Measurements from ENCODE around the gene CLEC7A.

Gene CLEC7A

DNA sequence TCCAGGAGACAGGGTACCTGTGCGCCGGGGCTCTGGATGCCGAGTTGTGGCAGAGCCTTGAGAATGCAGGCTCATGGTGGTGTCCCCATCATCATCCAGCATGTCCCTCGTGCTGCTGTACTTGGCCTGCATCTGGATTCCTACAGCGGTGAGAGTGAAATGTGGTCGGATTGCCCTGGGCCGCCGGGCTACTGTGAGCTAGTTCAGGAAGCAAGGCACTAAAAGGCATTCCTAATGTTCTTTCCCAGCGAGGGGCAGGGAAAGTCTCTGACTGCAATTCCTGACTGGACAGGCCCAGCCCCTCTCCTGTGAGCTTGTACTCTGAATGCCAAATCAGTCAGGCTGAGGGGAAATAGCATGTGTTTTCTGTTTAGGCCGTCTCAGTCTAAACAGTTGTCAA is 31.2 kb downstream of the CLEC7A start, which contains the start of gene CLEC1A:
Gene CLEC1A, minus strand, starts transcription at position 195 of the 400 bp plus-strand sequence. Its CDS starts 63 bp downstream, at position 132.
- in situ Hi-C loops (cut with MboI; ENCODE audit: low sequenced_read_pairs): no loop called here

DNA sequence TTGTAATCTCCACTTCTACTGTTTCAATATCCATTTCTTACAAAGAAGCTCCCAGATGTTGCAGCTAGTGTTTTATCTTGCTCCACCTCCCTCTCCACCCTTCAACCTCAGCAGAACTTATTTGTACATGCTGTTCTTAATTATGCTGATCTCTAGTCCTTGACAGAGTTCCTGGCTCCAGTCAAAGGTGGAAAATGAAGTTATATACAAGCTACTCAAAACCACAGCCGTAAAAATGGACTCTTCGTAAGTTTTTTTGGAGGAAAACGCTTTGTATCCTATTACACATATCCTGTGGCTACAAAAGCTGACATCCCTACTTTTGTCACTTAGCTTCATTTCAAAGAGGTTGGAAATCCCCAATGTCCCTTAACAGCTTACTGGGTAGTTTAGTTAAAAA is 32.5 kb downstream of the CLEC7A start:
- in situ Hi-C loops (cut with MboI; ENCODE audit: low sequenced_read_pairs): no loop called here

DNA sequence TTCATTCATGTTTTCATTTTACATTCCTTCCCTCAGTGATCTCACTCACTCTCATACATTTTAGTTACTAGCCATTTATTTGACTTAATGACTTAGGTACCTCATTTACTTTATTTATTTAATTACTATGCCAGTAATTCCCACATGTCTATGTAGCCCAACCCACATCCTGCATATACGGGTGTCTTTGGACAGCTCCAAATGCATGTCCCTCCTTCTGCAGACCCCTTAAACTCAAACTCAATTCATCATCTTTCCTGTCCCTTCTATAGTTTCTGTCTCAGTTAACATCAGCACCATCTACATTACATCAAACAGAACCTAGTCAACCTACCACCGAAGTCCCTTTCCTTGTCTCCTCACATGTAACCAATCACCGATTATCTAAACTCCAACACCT is 34.0 kb downstream of the CLEC7A start:
- in situ Hi-C loops (cut with MboI; ENCODE audit: low sequenced_read_pairs): no loop called here

DNA sequence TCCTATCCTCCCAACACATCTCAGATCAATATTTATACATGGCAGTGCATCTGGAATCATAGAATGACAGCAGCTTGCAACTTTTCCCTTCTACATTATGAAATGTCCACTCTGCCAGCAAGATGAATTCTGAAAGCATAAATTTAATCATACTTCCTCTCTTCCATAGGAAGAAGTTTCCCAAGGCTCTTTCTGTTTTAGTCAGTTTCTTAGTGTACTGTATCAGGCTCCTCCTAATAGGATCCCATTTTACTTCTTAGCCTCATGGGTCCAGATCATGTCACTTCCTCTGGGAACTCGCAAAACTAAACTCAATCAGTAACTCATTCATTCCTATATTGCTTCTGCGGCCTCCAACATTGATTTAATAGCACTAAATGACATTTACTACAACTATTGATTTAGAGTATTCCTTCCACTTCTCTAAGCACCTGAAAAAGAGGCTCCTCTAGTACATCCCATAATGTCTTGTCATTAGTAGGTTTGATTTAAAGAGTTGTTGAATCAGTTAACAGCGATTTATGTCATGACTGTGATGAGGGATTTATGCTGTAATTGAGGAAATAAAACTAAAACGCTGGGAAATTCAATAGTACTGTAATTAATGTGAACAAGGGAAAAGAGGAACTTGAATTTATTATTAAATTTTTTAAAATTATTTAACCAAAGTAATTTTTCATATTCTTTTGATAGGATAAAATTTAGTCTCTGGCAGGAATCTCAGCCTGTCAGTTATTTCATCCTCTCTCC is 35.2 kb downstream of the CLEC7A start:
- in situ Hi-C loops (cut with MboI; ENCODE audit: low sequenced_read_pairs): no loop called here

DNA sequence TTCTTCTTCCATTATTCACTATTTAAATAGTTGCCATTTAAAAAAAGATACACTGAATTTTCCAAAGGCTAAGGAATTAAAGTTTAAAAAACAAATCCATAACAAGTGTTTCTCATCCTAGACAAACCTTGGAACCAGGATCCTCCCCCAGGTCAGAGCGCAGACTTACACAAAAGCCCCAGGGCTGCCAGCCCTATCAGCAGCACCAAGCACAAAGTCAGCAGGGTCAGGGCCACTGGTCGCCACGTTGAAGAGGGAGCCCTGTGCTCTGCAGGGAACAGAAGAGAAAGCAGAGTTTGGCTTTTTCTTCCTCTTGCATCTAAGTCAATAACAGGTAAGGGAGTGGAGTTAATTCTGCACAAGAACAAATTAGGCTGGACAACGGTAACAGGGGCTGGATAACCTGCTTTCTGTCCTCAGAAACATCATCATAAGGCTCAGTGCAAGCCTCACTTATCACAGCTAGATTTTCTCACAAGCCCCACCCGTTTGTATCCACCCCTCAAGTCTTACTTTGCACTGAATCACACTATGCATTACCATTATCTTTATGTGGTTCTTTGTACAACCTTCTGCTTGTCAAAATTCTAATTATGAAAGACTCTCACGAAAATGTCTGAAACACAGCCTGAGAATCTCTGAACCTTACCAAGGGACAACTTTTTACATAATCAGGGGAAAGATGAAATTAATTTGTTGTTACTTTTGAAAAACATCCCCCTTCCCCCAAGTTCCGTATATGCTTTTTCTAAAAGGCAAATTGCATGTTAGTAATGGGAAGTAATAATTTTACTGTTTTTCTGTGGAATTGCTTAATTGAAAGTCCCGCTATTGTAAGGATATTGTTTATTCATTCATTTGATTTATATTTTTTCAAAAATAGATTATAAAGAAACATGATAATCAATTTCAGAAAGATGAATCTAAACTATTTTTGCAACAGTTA is 40.8 kb downstream of the CLEC7A start:
- in situ Hi-C loops (cut with MboI; ENCODE audit: low sequenced_read_pairs): no loop called here

DNA sequence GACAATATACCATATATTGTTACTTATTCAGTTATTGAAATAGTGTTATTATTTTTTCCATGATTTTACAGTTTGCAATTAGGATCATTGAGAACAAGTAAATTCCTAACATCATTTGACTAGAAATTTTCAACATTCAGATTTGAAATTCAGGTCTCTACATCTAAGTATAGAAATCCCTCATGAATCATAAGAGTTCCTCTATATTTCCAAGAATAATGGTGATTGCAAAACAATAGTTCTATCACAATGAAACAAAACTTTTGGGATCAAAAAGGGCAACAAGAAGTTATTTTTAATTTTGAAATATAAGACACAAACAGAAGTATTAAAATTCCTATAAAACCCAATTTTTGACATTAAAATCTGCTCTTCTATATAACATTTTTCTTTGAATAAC is 42.0 kb downstream of the CLEC7A start:
- in situ Hi-C loops (cut with MboI; ENCODE audit: low sequenced_read_pairs): no loop called here

DNA sequence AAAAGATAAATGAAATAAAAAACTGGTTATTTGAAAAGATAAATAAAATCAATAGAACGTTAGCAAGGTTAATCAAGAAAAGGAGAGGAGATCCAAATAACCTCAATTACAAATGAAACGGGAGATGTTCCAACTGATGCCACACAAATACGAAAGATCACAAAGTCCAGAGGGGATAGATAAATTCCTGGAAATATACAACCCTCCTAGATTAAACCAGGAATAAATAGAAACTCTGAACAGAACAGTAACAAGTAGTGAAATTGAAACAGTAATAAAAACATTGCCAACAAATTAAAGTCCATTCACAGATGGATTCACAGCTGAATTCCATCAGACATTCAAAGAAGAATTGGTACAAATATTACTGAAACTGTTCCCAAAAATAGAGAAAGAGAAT is 43.6 kb downstream of the CLEC7A start:
- in situ Hi-C loops (cut with MboI; ENCODE audit: low sequenced_read_pairs): no loop called here

DNA sequence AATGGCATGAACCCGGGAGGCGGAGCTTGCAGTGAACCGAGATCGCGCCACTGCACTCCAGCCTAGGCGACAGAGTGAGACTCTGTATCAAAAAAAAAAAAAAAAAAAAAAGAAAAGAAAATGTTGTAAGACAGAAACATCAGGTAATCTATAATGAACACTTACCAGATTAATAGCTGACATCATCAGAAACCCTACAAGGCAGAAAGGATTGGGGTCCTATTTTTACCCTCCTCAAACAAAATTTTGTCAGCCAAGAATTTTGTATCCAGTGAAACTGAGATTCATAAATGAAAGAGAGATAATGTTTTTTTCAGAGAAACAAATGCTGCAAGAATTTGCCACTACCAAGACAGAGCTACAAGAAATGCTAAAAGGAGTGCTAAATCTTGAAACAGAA is 45.3 kb downstream of the CLEC7A start:
- in situ Hi-C loops (cut with MboI; ENCODE audit: low sequenced_read_pairs): no loop called here

DNA sequence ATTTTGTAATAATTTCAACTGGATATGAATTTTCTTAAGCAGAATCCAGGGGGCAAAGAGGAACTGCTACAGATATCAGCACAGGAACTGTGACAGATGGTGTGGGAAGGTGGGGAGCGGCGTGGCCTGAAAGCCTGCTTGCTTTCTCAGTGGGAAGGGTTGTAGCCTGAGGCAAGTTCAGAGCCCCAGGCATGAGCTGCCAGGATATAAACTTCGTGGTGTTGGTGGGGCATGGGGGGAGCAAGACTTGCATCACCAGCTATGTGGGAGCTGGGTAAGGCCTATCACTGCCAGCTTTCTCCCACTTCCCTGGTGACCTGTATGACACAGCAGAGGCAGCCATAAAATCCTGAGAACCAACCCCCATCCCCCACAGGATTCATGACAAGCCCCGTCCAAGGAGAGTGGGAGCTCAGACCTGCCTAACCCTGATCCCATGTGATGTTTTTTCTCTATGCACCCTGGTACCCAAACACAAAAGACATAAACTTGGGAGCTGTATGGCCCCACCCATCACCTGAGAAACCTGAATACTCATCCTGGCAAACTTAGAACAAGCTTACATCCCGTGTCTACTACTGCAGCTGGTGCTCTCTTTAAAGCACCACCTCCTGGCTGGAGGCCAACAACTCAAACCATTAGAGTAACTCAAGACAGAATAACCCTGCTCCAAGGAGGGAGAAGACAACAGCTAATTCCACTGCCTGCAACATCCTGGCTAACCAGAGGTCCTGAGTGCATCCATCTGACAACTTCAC is 47.7 kb downstream of the CLEC7A start:
- in situ Hi-C loops (cut with MboI; ENCODE audit: low sequenced_read_pairs): no loop called here

DNA sequence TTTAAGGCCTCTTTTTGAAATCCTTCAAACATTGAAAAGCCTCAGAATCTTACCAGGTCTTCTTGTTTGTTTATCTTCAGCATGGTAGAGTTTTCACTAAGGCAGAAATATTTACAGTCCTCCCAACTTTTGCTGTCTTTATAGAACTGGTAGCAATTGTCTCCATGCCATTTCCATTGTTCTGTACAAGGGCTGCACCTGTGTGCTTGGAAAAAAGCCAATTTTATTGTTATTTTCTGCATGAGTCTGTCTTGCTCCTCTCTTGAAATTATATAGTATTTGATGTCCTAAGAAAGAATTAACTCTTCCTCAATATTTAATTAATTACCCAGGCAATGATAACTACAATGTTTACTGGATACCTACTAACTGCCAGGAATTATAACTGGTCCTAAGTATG is 54.5 kb downstream of the CLEC7A start:
- in situ Hi-C loops (cut with MboI; ENCODE audit: low sequenced_read_pairs): no loop called here

DNA sequence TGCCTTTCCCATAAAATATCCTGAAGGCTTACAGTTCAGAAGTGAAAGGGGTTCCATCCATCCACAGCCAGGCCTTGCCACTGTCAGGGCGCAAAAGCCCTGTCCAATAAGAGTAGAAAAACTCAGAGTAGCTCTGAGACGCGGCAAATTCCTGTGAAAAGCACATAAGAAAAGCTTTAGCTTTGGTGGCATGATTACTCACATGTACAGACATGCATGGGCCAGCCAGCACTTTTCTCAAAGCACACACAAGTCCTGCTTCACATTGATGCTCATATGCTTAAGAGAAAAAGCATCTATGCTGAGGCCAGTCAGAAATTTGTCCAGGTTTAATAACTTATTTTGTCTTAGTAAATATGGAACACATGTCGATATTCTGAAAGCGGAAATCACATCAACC is 56.7 kb downstream of the CLEC7A start:
- in situ Hi-C loops (cut with MboI; ENCODE audit: low sequenced_read_pairs): no loop called here

DNA sequence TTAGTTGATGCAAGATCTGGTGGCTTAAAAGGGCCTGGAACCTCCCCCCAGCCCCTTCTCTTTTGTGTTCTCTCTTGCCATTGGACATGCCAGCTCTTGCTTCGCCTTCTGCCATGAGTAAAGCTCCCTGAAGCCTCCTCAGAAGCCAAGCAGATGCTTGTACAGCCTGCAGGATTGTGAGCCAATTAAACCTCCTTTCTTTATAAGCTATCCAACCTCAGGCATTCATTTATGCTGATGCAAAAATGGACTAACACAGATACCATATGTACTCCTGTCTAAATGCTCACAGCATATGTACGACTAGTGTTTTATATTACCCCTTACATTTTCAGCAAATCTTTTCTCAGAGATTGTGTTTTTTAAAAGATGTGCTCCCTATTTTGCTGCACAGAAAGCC is 57.9 kb downstream of the CLEC7A start:
- in situ Hi-C loops (cut with MboI; ENCODE audit: low sequenced_read_pairs): no loop called here

DNA sequence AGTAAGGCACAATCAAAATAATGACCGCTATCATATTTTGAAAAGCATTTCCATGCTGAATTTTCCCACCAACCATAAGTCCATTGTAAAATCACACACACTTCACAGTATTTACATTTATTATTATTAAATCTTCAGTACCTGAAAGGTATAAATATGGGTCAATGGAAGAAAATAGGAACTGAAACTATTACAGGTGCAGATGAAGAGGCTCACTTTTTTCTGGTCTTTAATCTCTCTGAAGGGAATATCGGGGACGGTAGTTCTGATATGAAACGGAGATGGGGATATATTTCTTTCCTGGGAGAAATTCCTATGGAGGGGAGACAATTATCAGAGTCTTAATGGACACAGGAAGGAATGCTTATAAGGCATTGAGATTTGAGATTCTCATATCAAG is 59.6 kb downstream of the CLEC7A start:
- in situ Hi-C loops (cut with MboI; ENCODE audit: low sequenced_read_pairs): no loop called here

DNA sequence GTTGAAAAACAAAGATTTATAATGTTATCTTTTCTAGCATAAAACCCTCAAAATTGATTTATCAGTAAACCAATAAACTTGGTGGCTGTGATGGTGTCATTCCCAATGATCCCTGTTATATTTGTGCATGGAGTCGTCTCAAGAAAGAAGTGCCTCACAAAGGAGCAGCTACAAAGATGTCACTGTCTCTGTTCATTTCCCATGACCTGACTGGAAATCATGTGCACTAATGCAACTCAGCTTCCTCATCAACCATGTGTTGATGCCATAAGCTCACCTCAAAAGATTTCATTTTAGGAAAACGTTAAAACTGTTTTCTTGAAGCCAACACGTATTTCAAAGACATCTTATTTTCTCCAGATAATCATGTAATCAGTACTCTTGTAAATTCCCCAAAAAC is 60.0 kb downstream of the CLEC7A start:
- in situ Hi-C loops (cut with MboI; ENCODE audit: low sequenced_read_pairs): no loop called here

DNA sequence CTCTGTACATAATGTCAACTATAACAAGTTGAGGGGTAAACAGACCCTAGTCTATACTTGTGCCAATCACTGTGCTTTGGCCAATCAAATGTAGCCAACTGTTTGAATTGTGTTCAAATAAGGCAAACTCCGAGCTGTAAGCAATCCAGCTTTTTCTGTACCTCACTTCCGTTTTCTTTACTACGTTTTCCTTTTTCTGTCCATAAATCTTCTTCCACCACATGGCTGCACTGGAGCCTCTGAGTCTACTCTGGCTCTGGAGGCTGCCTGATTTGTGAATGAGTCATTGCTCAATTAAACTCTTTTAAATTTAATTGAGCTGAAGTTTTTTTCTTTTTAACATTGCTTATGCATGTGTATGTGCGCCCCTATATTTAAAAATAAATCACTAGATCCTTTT is 60.9 kb downstream of the CLEC7A start:
- in situ Hi-C loops (cut with MboI; ENCODE audit: low sequenced_read_pairs): no loop called here

DNA sequence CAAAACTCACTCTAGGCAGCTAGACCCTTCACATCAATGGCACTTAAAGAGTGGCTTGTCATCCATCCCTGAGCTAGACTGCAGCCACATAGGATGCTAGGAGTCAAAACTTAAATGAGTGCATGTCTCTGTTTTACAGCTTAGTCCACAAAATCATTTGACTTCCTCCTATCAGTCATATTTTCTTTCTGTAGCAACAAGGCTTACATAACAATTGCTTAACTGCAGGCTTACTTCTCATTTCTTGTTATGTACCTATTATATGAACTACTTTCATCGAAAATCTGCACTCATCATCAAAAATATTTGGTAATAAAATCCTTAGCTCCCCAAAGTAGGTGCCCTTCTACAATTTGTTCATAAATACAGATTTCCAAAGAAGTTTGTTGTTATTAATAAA is 61.4 kb downstream of the CLEC7A start:
- in situ Hi-C loops (cut with MboI; ENCODE audit: low sequenced_read_pairs): no loop called here

DNA sequence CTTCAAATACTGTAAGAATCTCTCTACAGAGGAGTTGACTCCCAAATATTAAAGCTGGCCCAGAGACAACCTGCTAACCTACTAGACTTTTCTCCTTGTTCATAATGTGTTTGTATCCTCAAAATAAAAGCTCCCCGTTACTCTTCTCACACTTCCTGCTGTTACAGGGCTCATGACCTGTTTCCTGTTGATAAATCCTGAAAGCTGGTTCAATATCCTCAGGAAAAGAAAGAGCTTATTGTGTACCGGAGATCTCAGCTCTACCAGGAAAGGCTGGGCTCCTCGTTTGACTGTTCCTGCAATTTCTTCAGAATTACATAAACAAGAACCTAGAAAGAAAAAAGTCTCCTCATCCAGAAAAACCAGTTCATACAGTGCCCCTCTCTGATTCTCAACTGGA is 62.1 kb downstream of the CLEC7A start:
- in situ Hi-C loops (cut with MboI; ENCODE audit: low sequenced_read_pairs): no loop called here

DNA sequence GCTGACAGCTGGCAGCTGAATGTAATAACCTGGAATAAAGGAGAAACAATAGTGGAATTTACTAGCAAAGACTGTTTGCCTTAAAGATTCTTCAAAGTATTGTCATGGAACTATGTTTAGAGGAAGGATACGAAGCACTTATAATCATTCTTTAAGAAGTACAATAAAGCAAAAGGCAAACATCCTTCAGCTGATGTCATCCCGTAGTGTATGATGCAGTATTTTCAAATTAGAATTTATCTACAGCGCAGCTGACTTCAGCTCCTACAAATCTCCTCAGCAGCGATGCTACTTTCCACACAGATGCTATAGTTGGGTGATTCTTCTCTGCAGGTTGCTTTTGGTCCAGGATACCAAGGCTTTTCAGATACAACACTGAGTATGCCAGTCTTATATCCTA is 62.7 kb downstream of the CLEC7A start:
- in situ Hi-C loops (cut with MboI; ENCODE audit: low sequenced_read_pairs): no loop called here
